Glutamatergic neuron (in vitro differentiated cells): ENCODE results near the gene MBOAT7. TPM values are rescaled to one million over a fixed set of nuclear protein-coding genes. Genes with fewer than 3 reads are reported as not detected.
"Not testable (repeated sequence)": the region's sequence is repeated elsewhere in the genome, so short reads cannot be mapped to it uniquely, and the experiment has no call there.

Experiments used
- DNase-seq: peaks from one replicate; pipeline ENCODE4 v3.0.0; 2022
- H3K27ac Mint-ChIP-seq: one replicate; pipeline ENCODE4 v1.8.0; 2020; ENCODE audit warnings: mild to moderate bottlenecking, mixed read lengths, inconsistent platforms; ENCODE audit not compliant: unreplicated experiment
- H3K27me3 Mint-ChIP-seq: one replicate; pipeline ENCODE4 v1.8.0; 2020; ENCODE audit warnings: mild to moderate bottlenecking, moderate library complexity, mixed read lengths, inconsistent platforms; ENCODE audit not compliant: unreplicated experiment
- H3K36me3 Mint-ChIP-seq: one replicate; pipeline ENCODE4 v1.8.0; 2020; ENCODE audit warnings: mild to moderate bottlenecking, mixed read lengths, inconsistent platforms; ENCODE audit not compliant: unreplicated experiment
- H3K4me1 Mint-ChIP-seq: one replicate; pipeline ENCODE4 v1.8.0; 2020; ENCODE audit warnings: mild to moderate bottlenecking, low read depth, mixed read lengths, inconsistent platforms; ENCODE audit not compliant: unreplicated experiment
- H3K4me3 Mint-ChIP-seq: one replicate; pipeline ENCODE4 v1.8.0; 2020; ENCODE audit warnings: mild to moderate bottlenecking, mixed read lengths, inconsistent platforms; ENCODE audit not compliant: unreplicated experiment
- H3K9me3 Mint-ChIP-seq: one replicate; pipeline ENCODE4 v1.8.0; 2020; ENCODE audit warnings: mild to moderate bottlenecking, moderate library complexity, mixed read lengths, inconsistent platforms; ENCODE audit not compliant: unreplicated experiment
- total RNA-seq: library from RNA; stranded (reverse); fragmentation: NEBNext Ultra II Directional; extraction: Animal tissue kit (Norgen Biotek cat#: 25700); gene quantifications from one replicate; pipeline ENCODE4 v1.2.1, GENCODE V29; 2021; ENCODE audit not compliant: unreplicated experiment
- TF ChIP-seq, protein P1 (sequence below): fragments of 200-600 bp; sonication (generic); IDR thresholded peaks from one replicate; pipeline ENCODE4 v1.5.0; 2021; ENCODE audit not compliant: partially characterized antibody, unreplicated experiment

The MBOAT7 gene
- total RNA-seq, 1 donor from 2014 or later, result 62.0 TPM

DNA sequence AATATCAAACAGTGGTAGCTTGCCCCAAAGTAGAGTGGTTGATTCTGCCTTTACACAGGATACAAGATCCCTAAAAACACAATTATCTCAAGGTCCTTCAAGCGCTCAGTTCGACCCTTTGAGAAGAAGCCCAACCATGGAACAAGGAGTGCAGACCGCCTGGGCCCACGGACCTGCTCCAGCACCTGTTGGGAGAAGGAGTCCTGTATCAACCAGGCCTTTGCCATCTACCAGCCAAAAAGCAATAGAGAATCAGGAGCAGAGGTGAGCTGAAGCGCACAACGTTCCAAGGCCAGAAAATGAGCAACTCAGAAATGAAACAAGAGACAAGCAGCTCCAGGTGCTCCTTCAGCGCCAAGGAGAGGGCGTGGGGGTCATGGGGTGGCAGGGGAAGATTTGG is 39.8 kb upstream of the MBOAT7 start:
- no peak for DNase-seq
- Mint-ChIP-seq H3K4me3 (no peak overlapping the region), H3K4me1 (no peaks in the 10 kb centered on the region), H3K36me3 (peaks cover 11% of the 10 kb centered on the region), H3K27ac (no peak overlapping the region), H3K9me3 (peaks cover 8% of the 10 kb centered on the region), H3K27me3 (peaks cover 3% of the 10 kb centered on the region)
- TF ChIP-seq, protein P1, sequence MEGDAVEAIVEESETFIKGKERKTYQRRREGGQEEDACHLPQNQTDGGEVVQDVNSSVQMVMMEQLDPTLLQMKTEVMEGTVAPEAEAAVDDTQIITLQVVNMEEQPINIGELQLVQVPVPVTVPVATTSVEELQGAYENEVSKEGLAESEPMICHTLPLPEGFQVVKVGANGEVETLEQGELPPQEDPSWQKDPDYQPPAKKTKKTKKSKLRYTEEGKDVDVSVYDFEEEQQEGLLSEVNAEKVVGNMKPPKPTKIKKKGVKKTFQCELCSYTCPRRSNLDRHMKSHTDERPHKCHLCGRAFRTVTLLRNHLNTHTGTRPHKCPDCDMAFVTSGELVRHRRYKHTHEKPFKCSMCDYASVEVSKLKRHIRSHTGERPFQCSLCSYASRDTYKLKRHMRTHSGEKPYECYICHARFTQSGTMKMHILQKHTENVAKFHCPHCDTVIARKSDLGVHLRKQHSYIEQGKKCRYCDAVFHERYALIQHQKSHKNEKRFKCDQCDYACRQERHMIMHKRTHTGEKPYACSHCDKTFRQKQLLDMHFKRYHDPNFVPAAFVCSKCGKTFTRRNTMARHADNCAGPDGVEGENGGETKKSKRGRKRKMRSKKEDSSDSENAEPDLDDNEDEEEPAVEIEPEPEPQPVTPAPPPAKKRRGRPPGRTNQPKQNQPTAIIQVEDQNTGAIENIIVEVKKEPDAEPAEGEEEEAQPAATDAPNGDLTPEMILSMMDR, result no peak

GRCh38 chr19:54224619-54225018 is 35.2 kb upstream of the MBOAT7 start:
- not testable (repeated sequence) for H3K9me3 Mint-ChIP-seq, H3K27ac Mint-ChIP-seq, DNase-seq, H3K4me3 Mint-ChIP-seq, H3K27me3 Mint-ChIP-seq, H3K4me1 Mint-ChIP-seq
- H3K36me3 Mint-ChIP-seq, result peaks cover 11% of the 10 kb centered on the region

- not testable (repeated sequence) for H3K27me3 Mint-ChIP-seq, H3K36me3 Mint-ChIP-seq, DNase-seq, H3K27ac Mint-ChIP-seq, H3K4me3 Mint-ChIP-seq, H3K9me3 Mint-ChIP-seq
- H3K4me1 Mint-ChIP-seq, result peaks cover 11% of the 10 kb centered on the region
Observed at GRCh38 chr19:54223937-54224281, 34.5 kb upstream of the MBOAT7 start.

DNA sequence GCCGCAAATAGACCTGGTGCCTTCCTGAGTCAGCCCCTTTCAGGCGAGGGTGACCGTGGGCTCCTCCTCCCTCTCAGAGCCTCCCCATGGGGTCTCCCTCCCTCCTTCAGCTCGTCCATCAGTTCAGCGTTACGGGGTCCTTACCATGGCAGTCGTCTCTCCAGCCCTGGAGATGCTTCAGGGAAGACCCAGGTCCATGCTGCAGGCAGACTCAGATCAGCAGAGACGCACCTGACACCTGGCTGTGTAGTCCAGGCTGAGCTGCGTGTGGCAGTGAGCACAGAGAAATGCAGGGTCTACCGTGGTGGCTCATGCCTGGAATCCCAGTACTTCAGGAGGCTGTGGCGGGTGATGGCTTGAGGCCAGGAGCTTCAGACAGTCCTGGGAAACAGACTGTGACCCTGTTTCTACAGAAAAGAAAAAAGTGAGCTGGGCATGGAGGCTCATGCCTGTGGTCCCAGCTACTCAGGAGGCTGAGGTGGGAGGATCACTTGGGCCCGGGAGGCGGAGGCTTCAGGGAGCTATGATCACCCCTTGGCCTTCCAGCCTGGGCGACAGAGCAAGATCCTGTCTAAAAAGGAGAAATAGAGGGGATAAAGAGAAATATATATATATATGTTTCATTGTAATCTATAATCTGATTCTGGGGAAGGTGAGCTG is 34.0 kb upstream of the MBOAT7 start:
- DNase-seq, H3K27me3 Mint-ChIP-seq, H3K36me3 Mint-ChIP-seq, H3K4me3 Mint-ChIP-seq, H3K9me3 Mint-ChIP-seq, H3K27ac Mint-ChIP-seq: not testable (repeated sequence)
- H3K4me1 Mint-ChIP-seq, result peaks cover 15% of the 10 kb centered on the region

GRCh38 chr19:54222474-54223276 is 33.3 kb upstream of the MBOAT7 start, which contains the start of gene LILRB3:
Gene LILRB3 (minus strand): TSS chr19:54223007. CDS start chr19:54222976, 31 bp downstream.
- H3K9me3 Mint-ChIP-seq, H3K4me3 Mint-ChIP-seq, DNase-seq, H3K27me3 Mint-ChIP-seq, H3K27ac Mint-ChIP-seq, H3K36me3 Mint-ChIP-seq: not testable (repeated sequence)
- H3K4me1 Mint-ChIP-seq, result peaks cover 19% of the 10 kb centered on the region

DNA sequence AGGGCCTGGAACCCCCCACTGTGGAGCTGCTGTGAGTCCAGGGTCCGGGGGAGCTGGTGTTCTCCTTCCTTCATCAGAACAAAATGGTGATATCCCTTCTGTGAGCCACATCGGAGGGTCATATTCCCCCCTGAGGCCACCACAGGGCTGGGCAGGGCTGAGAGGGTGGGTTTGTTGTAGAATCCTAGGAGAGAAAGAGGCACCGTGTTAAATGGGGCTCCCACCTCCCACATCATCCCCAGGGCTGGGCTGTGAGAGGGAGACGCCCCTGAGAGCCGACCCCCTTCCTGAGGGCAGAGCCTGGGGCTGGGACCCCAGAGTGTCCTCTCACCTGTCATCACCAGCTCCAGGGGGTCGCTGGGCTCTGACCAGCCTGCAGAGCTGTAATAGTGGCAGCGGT is 32.6 kb upstream of the MBOAT7 start:
- not testable (repeated sequence) for H3K27ac Mint-ChIP-seq, H3K36me3 Mint-ChIP-seq, H3K4me3 Mint-ChIP-seq, H3K9me3 Mint-ChIP-seq, DNase-seq
- peaks cover 11% of the 10 kb centered on the region for H3K27me3 Mint-ChIP-seq
- peaks cover 24% of the 10 kb centered on the region for H3K4me1 Mint-ChIP-seq

GRCh38 chr19:54219702-54220101 is 30.3 kb upstream of the MBOAT7 start:
- H3K9me3 Mint-ChIP-seq, DNase-seq, H3K27ac Mint-ChIP-seq, H3K4me3 Mint-ChIP-seq, H3K36me3 Mint-ChIP-seq: not testable (repeated sequence)
- peaks cover 11% of the 10 kb centered on the region for H3K27me3 Mint-ChIP-seq
- peaks cover 27% of the 10 kb centered on the region for H3K4me1 Mint-ChIP-seq
